Nephron progenitor cell (in vitro differentiated cells): ENCODE results near the gene ADGRG4.

ENCODE experiments used
- DNase-seq: peaks from one replicate; pipeline ENCODE4 v3.0.0; 2021
- H3K27ac Mint-ChIP-seq: 2 replicates; pipeline ENCODE4 v1.8.0; 2021; ENCODE audit warnings: mild to moderate bottlenecking, moderate library complexity, mixed read lengths
- H3K27me3 Mint-ChIP-seq: 2 replicates; pipeline ENCODE4 v1.8.0; 2021; ENCODE audit warnings: mild to moderate bottlenecking, low read depth, mixed read lengths; ENCODE audit not compliant: poor library complexity
- H3K36me3 Mint-ChIP-seq: 2 replicates; pipeline ENCODE4 v1.8.0; 2021; ENCODE audit warnings: low read depth, mixed read lengths
- H3K4me1 Mint-ChIP-seq: 2 replicates; pipeline ENCODE4 v1.8.0; 2021; ENCODE audit warnings: mixed read lengths
- H3K4me3 Mint-ChIP-seq: 2 replicates; pipeline ENCODE4 v1.8.0; 2021; ENCODE audit warnings: mild to moderate bottlenecking, moderate library complexity, mixed read lengths
- H3K9me3 Mint-ChIP-seq: 2 replicates; pipeline ENCODE4 v1.8.0; 2021; ENCODE audit warnings: mild to moderate bottlenecking, moderate library complexity, mixed read lengths
- CTCF ChIP-seq: fragments of 200-600 bp; sonication (generic); IDR thresholded peaks from 2 replicates; pipeline ENCODE4 v1.5.0; 2021; ENCODE audit warnings: antibody characterized with exemption

Gene ADGRG4

GRCh38 chrX:136397001-136397400, 96.2 kb downstream of the ADGRG4 start:
- Mint-ChIP-seq H3K27me3 (no peaks in the 10 kb centered on the region), H3K4me1 (no peaks in the 10 kb centered on the region)
- no peak for TF ChIP-seq CTCF

GRCh38 chrX:136405126-136405525, 104.4 kb downstream of the ADGRG4 start:
- Mint-ChIP-seq H3K4me3 (no peak overlapping the region), H3K9me3 (peaks cover 28% of the 10 kb centered on the region), H3K4me1 (peaks cover 7% of the 10 kb centered on the region), H3K27me3 (no peaks in the 10 kb centered on the region), H3K36me3 (no peaks in the 10 kb centered on the region), H3K27ac (no peak overlapping the region)
- no peak for DNase-seq
- TF ChIP-seq CTCF = no peak

More at GRCh38 chrX:136397001-136397400, 96.2 kb downstream of the ADGRG4 start:
- DNase-seq = no peak
- H3K27ac Mint-ChIP-seq = no peak overlapping the region
- H3K4me3 Mint-ChIP-seq = no peak overlapping the region
- H3K9me3 Mint-ChIP-seq = peaks cover 5% of the 10 kb centered on the region
- no peaks in the 10 kb centered on the region for H3K36me3 Mint-ChIP-seq

GRCh38 chrX:136417806-136418205, 117.0 kb downstream of the ADGRG4 start:
- Mint-ChIP-seq H3K27me3 (peaks cover 10% of the 10 kb centered on the region), H3K36me3 (no peaks in the 10 kb centered on the region), H3K9me3 (peaks cover 54% of the 10 kb centered on the region), H3K27ac (no peak overlapping the region), H3K4me1 (no peaks in the 10 kb centered on the region), H3K4me3 (no peak overlapping the region)
- TF ChIP-seq CTCF = no peak
- no peak for DNase-seq

- Mint-ChIP-seq H3K27ac (no peak overlapping the region), H3K27me3 (peaks cover 8% of the 10 kb centered on the region), H3K36me3 (no peaks in the 10 kb centered on the region), H3K4me3 (no peak overlapping the region), H3K9me3 (peaks cover 58% of the 10 kb centered on the region), H3K4me1 (no peaks in the 10 kb centered on the region)
- DNase-seq = no peak
- TF ChIP-seq CTCF = no peak
Observed at GRCh38 chrX:136421338-136421737, 120.6 kb downstream of the ADGRG4 start.

GRCh38 chrX:136423724-136424123, 123.0 kb downstream of the ADGRG4 start:
- no peaks in the 10 kb centered on the region for H3K4me1 Mint-ChIP-seq
- no peak for TF ChIP-seq CTCF
- no peak overlapping the region for H3K27ac Mint-ChIP-seq
- H3K4me3 Mint-ChIP-seq = no peak overlapping the region
- H3K36me3 Mint-ChIP-seq = no peaks in the 10 kb centered on the region
- no peak for DNase-seq
- peaks cover 53% of the 10 kb centered on the region for H3K9me3 Mint-ChIP-seq
- H3K27me3 Mint-ChIP-seq = peaks cover 4% of the 10 kb centered on the region

- DNase-seq = no peak
- TF ChIP-seq CTCF = no peak
- no peaks in the 10 kb centered on the region for H3K36me3 Mint-ChIP-seq
- H3K27me3 Mint-ChIP-seq = no peaks in the 10 kb centered on the region
- H3K9me3 Mint-ChIP-seq = peaks cover 38% of the 10 kb centered on the region
- no peak overlapping the region for H3K27ac Mint-ChIP-seq
- H3K4me1 Mint-ChIP-seq = no peaks in the 10 kb centered on the region
- no peak overlapping the region for H3K4me3 Mint-ChIP-seq
Observed at GRCh38 chrX:136425996-136426395, 125.2 kb downstream of the ADGRG4 start.
